SK-N-MC (cell line): ENCODE measurements around the gene ATF3.

Experiments
- EZH2 ChIP-seq: fragments of 200-600 bp; sonication (generic); IDR thresholded peaks from one replicate; pipeline ENCODE4 v1.6.1; 2017; ENCODE audit warnings: antibody characterized with exemption
- FOXP2 ChIP-seq: optimal IDR thresholded peaks from 2 replicates; pipeline ENCODE3; 2011; ENCODE audit warnings: mild to moderate bottlenecking, moderate library complexity; ENCODE audit not compliant: insufficient read depth; ENCODE audit errors: extremely low read length, control extremely low read depth

DNA sequence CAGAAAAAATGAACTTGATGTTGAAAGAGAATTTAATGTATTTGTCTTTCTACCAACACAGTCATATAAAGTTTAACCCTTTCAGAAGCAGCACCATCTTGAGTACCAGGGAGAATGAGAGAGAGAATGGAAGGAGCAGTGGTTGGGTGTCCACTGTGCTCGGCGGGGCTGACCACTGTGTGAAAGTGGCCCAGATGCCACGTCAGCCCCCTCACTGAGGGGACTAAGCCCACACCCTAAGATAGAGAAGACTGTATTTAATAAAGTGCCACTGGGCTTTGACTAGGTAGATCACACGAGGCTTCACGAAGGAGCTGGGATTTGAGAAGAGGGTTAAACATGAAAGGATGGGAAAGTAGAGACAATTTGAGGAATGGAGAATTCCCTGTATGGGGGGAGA lies 59.9 kb downstream of the ATF3 start:
- no peak for TF ChIP-seq EZH2
- no peak for TF ChIP-seq FOXP2
